Uterine smooth muscle cell (primary cell): Measurements from ENCODE around the gene CHMP5. TPM values are rescaled to one million over a fixed set of nuclear protein-coding genes. Genes with fewer than 3 reads are reported as not detected.

Source experiments
- total RNA-seq: library from RNA; depleted of rRNA; stranded (reverse); fragments of >200 nt; gene quantifications from 2 replicates; pipeline ENCODE4 v1.2.3, GENCODE V29; 2014

The CHMP5 gene
- total RNA-seq = 119 and 130 TPM in 2 replicates

GRCh38 chr9:33264473-33265177 lies at the start of gene CHMP5, which contains the start of gene BAG1:
TSS of gene CHMP5 (plus strand) at chr9:33265049. CDS start at chr9:33265079, 30 bp downstream.
TSS of gene BAG1 (minus strand) at chr9:33264708.

GRCh38 chr9:33239921-33240320 lies 24.9 kb upstream of the CHMP5 start, which contains the start of gene SPINK4:
TSS of gene SPINK4 (plus strand) at chr9:33240167. CDS start at chr9:33240209, 42 bp downstream.

GRCh38 chr9:33290247-33291030 lies 25.6 kb downstream of the CHMP5 start, which contains the start of gene NFX1:
TSS of gene NFX1 (plus strand) at chr9:33290516. CDS start at chr9:33290573, 57 bp downstream.

Other genes starting within 250 kb of the CHMP5 start
- 106 and 129 TPM in 2 replicates for gene DNAJA1, start 239.8 kb upstream of the CHMP5 start, total RNA-seq
- gene SMU1, start 188.4 kb upstream of the CHMP5 start, total RNA-seq = 35.0 and 38.3 TPM in 2 replicates
- gene B4GALT1, start 97.7 kb upstream of the CHMP5 start, total RNA-seq = 16.0 and 30.0 TPM in 2 replicates
- not detected in 2 replicates for gene SPINK4, start 24.9 kb upstream of the CHMP5 start, total RNA-seq
- gene BAG1, start 341 bp upstream of the CHMP5 start, total RNA-seq = 20.5 and 21.8 TPM in 2 replicates
- gene NFX1, start 25.5 kb downstream of the CHMP5 start, total RNA-seq = 23.9 and 25.2 TPM in 2 replicates
- gene AQP7, start 137.5 kb downstream of the CHMP5 start, total RNA-seq = under 0.01 TPM in 1 of 2 replicates, not detected in the other
- gene AQP3, start 182.5 kb downstream of the CHMP5 start, total RNA-seq = 0.89 and 1.00 TPM in 2 replicates
- gene NOL6, start 208.9 kb downstream of the CHMP5 start, total RNA-seq = 25.2 and 29.1 TPM in 2 replicates